HepG2 (cell line): ENCODE measurements around the gene GCSAM.

Experiments
- ARID3A ChIP-seq: IDR thresholded peaks from 2 replicates; pipeline ENCODE4 v1.6.1; 2012; ENCODE audit warnings: low read depth, low read length, improper control_type of control experiment
- BHLHE40 ChIP-seq: IDR thresholded peaks from 2 replicates; pipeline ENCODE4 v1.6.1; 2011; ENCODE audit warnings: low read length, improper control_type of control experiment
- CTCF ChIP-seq: sonication (generic); formaldehyde crosslinking; IDR thresholded peaks from 2 replicates; pipeline ENCODE4 v1.5.0; 2020; ENCODE audit warnings: mild to moderate bottlenecking, missing genetic modification reagents, moderate library complexity
- EZH2 ChIP-seq: conservative IDR thresholded peaks from 2 replicates; pipeline ENCODE4 v1.6.1; 2012; ENCODE audit warnings: mild to moderate bottlenecking, low read depth, low read length, moderate library complexity
- KDM5A ChIP-seq: fragments of 200-600 bp; sonication (generic); IDR thresholded peaks from 2 replicates; pipeline ENCODE4 v1.7.0; 2018; ENCODE audit warnings: antibody characterized with exemption, mild to moderate bottlenecking, low read length, borderline replicate concordance
- MXD4 ChIP-seq: IDR thresholded peaks from 2 replicates; pipeline ENCODE4 v1.6.1; 2016; ENCODE audit warnings: mild to moderate bottlenecking, missing biosample characterization, missing genetic modification reagents
- NONO ChIP-seq, 2 experiments: fragments of 450-650 bp in 1 of 2; sonication (generic) in 1 of 2; formaldehyde crosslinking in 1 of 2; IDR thresholded peaks in 1 of 2; conservative IDR thresholded peaks in 1 of 2; 2 replicates each; pipeline versions ENCODE4 v1.6.1 to v1.8.0; 2017 to 2022; ENCODE audit warnings: mild to moderate bottlenecking in 1 of 2, missing genetic modification reagents in 1 of 2, moderate library complexity in 1 of 2
- RFX3 ChIP-seq: IDR thresholded peaks from 2 replicates; pipeline ENCODE4 v1.6.1; 2016; ENCODE audit warnings: missing biosample characterization, missing genetic modification reagents
- RNF2 ChIP-seq: fragments of 450-650 bp; conservative IDR thresholded peaks from 2 replicates; pipeline ENCODE4 v1.6.1; 2016; ENCODE audit warnings: low read depth

DNA sequence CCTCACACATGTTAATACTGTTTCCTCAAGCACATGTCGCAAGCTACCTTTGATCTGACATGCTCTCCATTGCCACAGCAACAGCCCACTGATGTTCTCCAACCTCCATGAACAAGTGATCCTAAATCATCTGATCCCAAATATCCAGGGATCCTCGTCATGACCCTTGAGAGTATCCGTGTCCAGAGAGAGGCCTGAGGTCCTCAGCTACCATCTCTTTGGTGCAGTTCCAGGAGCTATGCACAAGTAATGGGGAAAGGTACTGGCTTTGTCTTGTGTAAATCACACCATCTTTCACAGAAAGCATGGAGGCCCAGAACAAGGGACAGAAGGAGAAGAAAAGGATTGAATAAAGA is 2.4 kb downstream of the GCSAM start:
- TF ChIP-seq NONO (IDR thresholded peaks at IDR 0.05) = no peak
- TF ChIP-seq NONO (CRISPR knock-in tag; conservative IDR thresholded peaks at IDR 0.05) = no peak
- TF ChIP-seq MXD4 (CRISPR knock-in tag) = no peak
- no peak for TF ChIP-seq KDM5A
- TF ChIP-seq BHLHE40 = no peak
- no peak for TF ChIP-seq CTCF
- no peak for TF ChIP-seq RNF2
- no peak for TF ChIP-seq ARID3A
- TF ChIP-seq EZH2 = no peak
- TF ChIP-seq RFX3 (CRISPR knock-in tag) = no peak
